Panc1 (cell line): ENCODE measurements around the gene RNF114. TPM values are rescaled to one million over a fixed set of nuclear protein-coding genes. Genes with fewer than 3 reads are reported as not detected.
A peak's percentile ranks its signal among the peaks of the same experiment; 100 is the strongest.

ENCODE experiments used
- ATAC-seq: fragments of 200-7000 bp; cut with Tn5 transposase; 2 replicates; pipeline ENCODE4 v1.9.1; 2020; ENCODE audit warnings: mild to moderate bottlenecking, moderate library complexity
- BruUV-seq: library from RNA; stranded (reverse); fragments of 400-500 nt; replicated peaks from 2 replicates; lab custom pipeline; 2021; lab: Mats Ljungman, UMichigan
- CTCF ChIA-PET: fragments of 300-600 bp; sonication (Branson Sonifier 250); formaldehyde crosslinking; loops from one replicate; lab custom pipeline; 2022; ENCODE audit warnings: antibody characterized with exemption; lab: Charles Lee
- POLR2A ChIA-PET: fragments of 300-600 bp; sonication (Branson Sonifier 250); formaldehyde crosslinking; loops from one replicate; lab custom pipeline; 2022; ENCODE audit warnings: antibody characterized with exemption; lab: Charles Lee
- DNase-seq: peaks from one replicate; pipeline ENCODE4 v3.0.0-alpha.2; 2010; ENCODE audit warnings: low read depth, low spot score
- H3K27ac ChIP-seq: 2 replicates; pipeline ENCODE4 v1.5.1; 2011; ENCODE audit warnings: mild to moderate bottlenecking, low read length, inconsistent platforms
- H3K27me3 ChIP-seq: fragments of 200-500 bp; sonication (Bioruptor generic); 2 replicates; pipeline ENCODE4 v1.6.0; 2014; ENCODE audit warnings: low read length, inconsistent platforms; ENCODE audit not compliant: control insufficient read depth, insufficient read depth
- H3K36me3 ChIP-seq: fragments of 200-500 bp; sonication (Bioruptor generic); 2 replicates; pipeline ENCODE4 v1.5.1; 2014; ENCODE audit warnings: inconsistent platforms, mild to moderate bottlenecking, low read length, moderate library complexity; ENCODE audit not compliant: control insufficient read depth, insufficient read depth
- H3K4me1 ChIP-seq: 2 replicates; pipeline ENCODE4 v1.5.1; 2011; ENCODE audit warnings: inconsistent platforms, mild to moderate bottlenecking, low read length, moderate library complexity; ENCODE audit not compliant: control insufficient read depth, insufficient read depth
- H3K4me3 ChIP-seq, 2 experiments: 2 replicates each; pipeline ENCODE4 v1.5.1; 2011 to 2012; ENCODE audit warnings: low read depth in 2 of 2, low read length in 2 of 2, mild to moderate bottlenecking in 2 of 2, inconsistent platforms in 1 of 2, moderate library complexity in 1 of 2
- H3K9me3 ChIP-seq: fragments of 200-500 bp; sonication (Bioruptor generic); 2 replicates; pipeline ENCODE4 v1.5.1; 2014; ENCODE audit warnings: low read depth, mild to moderate bottlenecking, inconsistent platforms, low read length, moderate library complexity; ENCODE audit not compliant: control insufficient read depth, insufficient read depth
- CTCF ChIP-seq: fragments of 450-650 bp; IDR thresholded peaks from 2 replicates; pipeline ENCODE4 v1.5.1; 2017; ENCODE audit warnings: mild to moderate bottlenecking
- POLR2AphosphoS5 ChIP-seq: IDR thresholded peaks from 2 replicates; pipeline ENCODE4 v1.6.1; 2012; ENCODE audit warnings: mild to moderate bottlenecking, low read depth, low read length, moderate library complexity
- REST ChIP-seq, 2 experiments: IDR thresholded peaks; 2 replicates each; pipeline ENCODE4 v1.6.1; 2011 to 2012; ENCODE audit warnings: low read depth in 2 of 2, control low read depth in 1 of 2, low read length in 1 of 2, mild to moderate bottlenecking in 1 of 2, moderate library complexity in 1 of 2; ENCODE audit not compliant: insufficient read depth in 1 of 2
- SIN3A ChIP-seq: IDR thresholded peaks from 2 replicates; pipeline ENCODE4 v1.6.1; 2012; ENCODE audit warnings: low read depth, mild to moderate bottlenecking, low read length, moderate library complexity, borderline replicate concordance; ENCODE audit not compliant: insufficient read depth
- TCF7L2 ChIP-seq: IDR thresholded peaks from 2 replicates; pipeline ENCODE4 v1.6.1; 2011; ENCODE audit warnings: mild to moderate bottlenecking, low read depth, low read length, inconsistent platforms
- in situ Hi-C: cut with HindIII; loops from 2 replicates; pipeline ENCODE4 v1.10.0; 2016; ENCODE audit warnings: low sequenced_read_pairs, low pct_unique_long_range_greater_than_20kb
- intact Hi-C: fragments of 100-400 bp; cut with micrococcal nuclease; formaldehyde crosslinking; loops from one replicate; pipeline ENCODE4 v1.10.0; 2022; ENCODE audit not compliant: unreplicated experiment
- total RNA-seq: library from RNA; stranded (reverse); gene quantifications from one replicate; pipeline ENCODE4 v1.2.1, GENCODE V29; 2021; ENCODE audit not compliant: unreplicated experiment

RNF114 gene
- total RNA-seq, 1 experiment from 2014 or later, result 70.0 TPM

GRCh38 chr20:49980140-49981008, 44.2 kb downstream of the RNF114 start:
- H3K4me3 ChIP-seq, result no peak overlapping the region
- H3K4me1 ChIP-seq, result peaks cover 23% of the 10 kb centered on the region
- H3K9me3 ChIP-seq, result no peaks in the 10 kb centered on the region
- no peaks in the 10 kb centered on the region for H3K36me3 ChIP-seq
- H3K27me3 ChIP-seq, result no peaks in the 10 kb centered on the region
- intact Hi-C loops, result loop anchor here (5.0 kb wide), 1 partner anchor 197 kb away; no protein-coding TSS in a partner anchor
- no peak for DNase-seq
- in situ Hi-C loops, result no loop called here
- POLR2A ChIA-PET, result interaction anchor here (0.6 kb wide), 1 partner anchor 96 kb away, joined by 12 read pairs; no protein-coding TSS in a partner anchor
- BruUV-seq, result no TSS peak
- TF ChIP-seq POLR2AphosphoS5, result no peak
- TF ChIP-seq SIN3A, result no peak
- no peak for TF ChIP-seq TCF7L2
- TF ChIP-seq CTCF, result no peak
- TF ChIP-seq REST (IDR thresholded peaks at IDR 0.05; ENCODE audit: insufficient read depth in 1 of 2, low read depth in 2 of 2, low read length in 1 of 2), result no peak
- CTCF ChIA-PET, result interaction anchor here (1.3 to 4.8 kb wide), 2 partner anchors 8 to 90 kb away, joined by 5 to 97 read pairs; no protein-coding TSS in a partner anchor
- no peak overlapping the region for H3K27ac ChIP-seq
- ATAC-seq, result no peak

GRCh38 chr20:49981218-49982071, 45.2 kb downstream of the RNF114 start:
- in situ Hi-C loops, result no loop called here
- Histone ChIP-seq H3K27ac (peak overlapping the region; percentile 81), H3K9me3 (no peaks in the 10 kb centered on the region), H3K36me3 (no peaks in the 10 kb centered on the region), H3K4me3 (no peak overlapping the region), H3K27me3 (no peaks in the 10 kb centered on the region), H3K4me1 (peaks cover 32% of the 10 kb centered on the region)
- DNase-seq, result no peak
- BruUV-seq, result no TSS peak
- ChIA-PET CTCF (interaction anchor here (0.6 to 4.8 kb wide), 2 partner anchors 8 to 89 kb away, joined by 4 to 97 read pairs; no protein-coding TSS in a partner anchor), POLR2A (interaction anchor here (0.6 kb wide), 1 partner anchor 35 kb away, joined by 10 read pairs; no protein-coding TSS in a partner anchor)
- no peak for ATAC-seq
- TF ChIP-seq TCF7L2 (no peak), SIN3A (no peak)
- intact Hi-C loops, result loop anchor here (1.0 to 5.0 kb wide), 2 partner anchors 92 to 196 kb away; no protein-coding TSS in a partner anchor
